GM21737 (cell line): Measurements from ENCODE around the gene NUDT13.
A peak's percentile ranks its signal among the peaks of the same experiment; 100 is the strongest.
"Not testable (repeated sequence)": the region's sequence is repeated elsewhere in the genome, so short reads cannot be mapped to it uniquely, and the experiment has no call there.

Experiments
- ATAC-seq: cut with Tn5 transposase; IDR thresholded peaks from one replicate; pipeline ENCODE4 v1.9.1; 2021; ENCODE audit warnings: mild to moderate bottlenecking, moderate library complexity; ENCODE audit not compliant: unreplicated experiment

The NUDT13 gene

GRCh38 chr10:73097305-73097670 lies 13.0 kb upstream of the NUDT13 start:
- ATAC-seq = peak; percentile 2

GRCh38 chr10:73099141-73099540 lies 11.1 kb upstream of the NUDT13 start:
- no peak for ATAC-seq

- ATAC-seq = no peak
Observed at GRCh38 chr10:73106301-73106700, 4.0 kb upstream of the NUDT13 start.

- not testable (repeated sequence) for ATAC-seq
Observed at GRCh38 chr10:73109248-73109652, 1.0 kb upstream of the NUDT13 start.

GRCh38 chr10:73112032-73112431 lies 1.8 kb downstream of the NUDT13 start:
- not testable (repeated sequence) for ATAC-seq

- no peak for ATAC-seq
Observed at GRCh38 chr10:73113551-73113950, 3.3 kb downstream of the NUDT13 start.

- ATAC-seq = no peak
Observed at GRCh38 chr10:73116017-73116416, 5.8 kb downstream of the NUDT13 start.

GRCh38 chr10:73117976-73118743 lies 7.9 kb downstream of the NUDT13 start:
- peak; percentile 72 for ATAC-seq

- no peak for ATAC-seq
Observed at GRCh38 chr10:73119457-73119856, 9.2 kb downstream of the NUDT13 start.

- ATAC-seq = no peak
Observed at GRCh38 chr10:73119952-73120351, 9.7 kb downstream of the NUDT13 start.

- ATAC-seq = no peak
Observed at GRCh38 chr10:73126343-73126742, 16.1 kb downstream of the NUDT13 start.

GRCh38 chr10:73131301-73131700 lies 21.0 kb downstream of the NUDT13 start:
- ATAC-seq = no peak

- ATAC-seq = no peak
Observed at GRCh38 chr10:73131913-73132686, 21.8 kb downstream of the NUDT13 start.

GRCh38 chr10:73134727-73135126 lies 24.5 kb downstream of the NUDT13 start:
- no peak for ATAC-seq

- no peak for ATAC-seq
Observed at GRCh38 chr10:73136627-73137026, 26.4 kb downstream of the NUDT13 start.

- ATAC-seq = no peak
Observed at GRCh38 chr10:73139251-73139650, 29.0 kb downstream of the NUDT13 start.

- no peak for ATAC-seq
Observed at GRCh38 chr10:73141603-73142002, 31.3 kb downstream of the NUDT13 start.

- not testable (repeated sequence) for ATAC-seq
Observed at GRCh38 chr10:73150633-73151413, 40.6 kb downstream of the NUDT13 start.

GRCh38 chr10:73152009-73152408 lies 41.8 kb downstream of the NUDT13 start:
- ATAC-seq = no peak

GRCh38 chr10:73156054-73156453 lies 45.8 kb downstream of the NUDT13 start:
- no peak for ATAC-seq

- no peak for ATAC-seq
Observed at GRCh38 chr10:73159038-73159648, 48.9 kb downstream of the NUDT13 start.
